GM06990 (cell line): ENCODE measurements around the gene HPCAL1.

Source experiments
- DNase-seq: peaks from one replicate; pipeline ENCODE4 v3.0.0-alpha.2; 2011; ENCODE audit not compliant: insufficient read length; ENCODE audit errors: extremely low read depth
- H3K27me3 ChIP-seq: replicated peaks from 2 replicates; pipeline ENCODE4 v1.6.0; 2011; ENCODE audit warnings: low read length; ENCODE audit not compliant: control insufficient read depth, insufficient read depth
- H3K36me3 ChIP-seq: 2 replicates; pipeline ENCODE4 v1.5.1; 2011; ENCODE audit warnings: low read length; ENCODE audit not compliant: control insufficient read depth, insufficient read depth
- H3K4me3 ChIP-seq: replicated peaks from 2 replicates; pipeline ENCODE4 v1.5.1; 2011; ENCODE audit warnings: low read depth, mild to moderate bottlenecking, control low read depth, low read length
- TF ChIP-seq, protein P1 (sequence below): IDR thresholded peaks from 2 replicates; pipeline ENCODE4 v1.5.1; 2011; ENCODE audit warnings: low read length, control low read depth, mild to moderate bottlenecking, inconsistent platforms; ENCODE audit not compliant: insufficient read depth, poor library complexity, severe bottlenecking

The HPCAL1 gene

DNA sequence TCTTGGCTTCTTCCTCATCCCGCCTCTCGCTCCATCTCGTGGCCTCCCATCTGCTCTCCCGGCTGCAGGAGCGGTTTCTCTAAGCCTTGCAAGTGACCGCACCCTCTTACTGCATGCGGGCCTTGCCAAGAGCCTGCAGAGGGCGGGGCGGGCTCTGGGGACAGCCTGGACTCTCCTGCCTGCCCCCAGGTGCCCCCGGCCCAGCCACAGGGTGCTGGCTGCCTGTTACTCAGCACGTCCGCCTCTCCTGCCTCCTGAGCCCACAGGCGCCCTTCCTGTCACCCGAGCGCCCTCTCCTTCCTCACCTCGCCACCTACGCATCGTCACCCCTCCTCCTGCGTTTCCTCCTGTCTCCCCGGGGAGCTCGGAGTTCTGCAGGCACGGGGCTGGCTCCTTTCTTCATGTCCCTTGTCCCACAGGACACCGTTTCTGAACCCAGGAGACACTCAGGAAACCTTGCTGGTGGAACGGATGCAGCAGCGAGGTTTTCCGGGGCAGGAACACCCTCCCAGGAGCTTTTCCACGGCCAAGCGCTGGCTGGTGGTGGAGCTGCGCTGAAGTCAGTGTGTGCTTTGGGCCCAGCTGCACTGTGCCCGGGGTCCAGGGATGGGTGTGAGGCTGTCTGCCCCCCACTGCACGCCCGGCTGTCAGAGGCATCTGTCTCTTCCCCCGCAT lies 28.5 kb downstream of the HPCAL1 start:
- Histone ChIP-seq H3K4me3 (peak overlapping the region; percentile 44), H3K36me3 (no peaks in the 10 kb centered on the region), H3K27me3 (no peaks in the 10 kb centered on the region)
- DNase-seq = peak; percentile 54
- TF ChIP-seq, protein P1, sequence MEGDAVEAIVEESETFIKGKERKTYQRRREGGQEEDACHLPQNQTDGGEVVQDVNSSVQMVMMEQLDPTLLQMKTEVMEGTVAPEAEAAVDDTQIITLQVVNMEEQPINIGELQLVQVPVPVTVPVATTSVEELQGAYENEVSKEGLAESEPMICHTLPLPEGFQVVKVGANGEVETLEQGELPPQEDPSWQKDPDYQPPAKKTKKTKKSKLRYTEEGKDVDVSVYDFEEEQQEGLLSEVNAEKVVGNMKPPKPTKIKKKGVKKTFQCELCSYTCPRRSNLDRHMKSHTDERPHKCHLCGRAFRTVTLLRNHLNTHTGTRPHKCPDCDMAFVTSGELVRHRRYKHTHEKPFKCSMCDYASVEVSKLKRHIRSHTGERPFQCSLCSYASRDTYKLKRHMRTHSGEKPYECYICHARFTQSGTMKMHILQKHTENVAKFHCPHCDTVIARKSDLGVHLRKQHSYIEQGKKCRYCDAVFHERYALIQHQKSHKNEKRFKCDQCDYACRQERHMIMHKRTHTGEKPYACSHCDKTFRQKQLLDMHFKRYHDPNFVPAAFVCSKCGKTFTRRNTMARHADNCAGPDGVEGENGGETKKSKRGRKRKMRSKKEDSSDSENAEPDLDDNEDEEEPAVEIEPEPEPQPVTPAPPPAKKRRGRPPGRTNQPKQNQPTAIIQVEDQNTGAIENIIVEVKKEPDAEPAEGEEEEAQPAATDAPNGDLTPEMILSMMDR = no peak

DNA sequence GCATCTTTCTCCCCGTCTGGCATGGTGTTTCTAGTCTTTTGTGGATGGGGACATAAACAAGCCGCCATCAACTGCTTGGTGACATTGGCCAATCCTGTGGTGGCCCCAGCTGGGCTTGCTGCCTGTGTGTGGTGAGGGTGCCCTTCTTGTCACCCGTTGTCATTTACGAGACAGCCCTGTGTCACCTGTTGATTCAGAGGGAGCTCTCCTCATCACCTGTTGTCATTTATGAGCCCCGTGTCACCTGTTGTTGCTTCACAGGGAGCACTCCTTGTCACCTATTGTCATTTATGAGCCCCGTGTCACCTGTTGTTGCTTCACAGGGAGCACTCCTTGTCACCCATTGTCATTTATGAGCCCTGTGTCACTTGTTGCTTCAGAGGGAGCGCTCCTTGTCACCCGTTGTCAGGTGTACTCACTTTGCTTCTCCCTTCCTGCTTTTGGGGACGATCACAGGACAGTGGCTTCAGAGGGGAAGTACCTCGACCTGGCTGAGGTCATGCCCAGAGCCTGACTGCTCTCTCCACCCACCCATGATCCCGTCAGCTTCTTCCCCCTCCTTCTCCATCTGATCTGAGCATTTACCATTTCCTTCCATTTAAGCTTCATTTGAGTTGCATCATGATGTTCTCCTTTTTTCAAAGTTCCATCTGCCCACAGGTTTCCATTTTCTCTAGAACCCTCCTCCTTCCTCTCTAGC lies 29.1 kb downstream of the HPCAL1 start:
- peak overlapping the region; percentile 44 for H3K4me3 ChIP-seq
- TF ChIP-seq, protein P1 = no peak

DNA sequence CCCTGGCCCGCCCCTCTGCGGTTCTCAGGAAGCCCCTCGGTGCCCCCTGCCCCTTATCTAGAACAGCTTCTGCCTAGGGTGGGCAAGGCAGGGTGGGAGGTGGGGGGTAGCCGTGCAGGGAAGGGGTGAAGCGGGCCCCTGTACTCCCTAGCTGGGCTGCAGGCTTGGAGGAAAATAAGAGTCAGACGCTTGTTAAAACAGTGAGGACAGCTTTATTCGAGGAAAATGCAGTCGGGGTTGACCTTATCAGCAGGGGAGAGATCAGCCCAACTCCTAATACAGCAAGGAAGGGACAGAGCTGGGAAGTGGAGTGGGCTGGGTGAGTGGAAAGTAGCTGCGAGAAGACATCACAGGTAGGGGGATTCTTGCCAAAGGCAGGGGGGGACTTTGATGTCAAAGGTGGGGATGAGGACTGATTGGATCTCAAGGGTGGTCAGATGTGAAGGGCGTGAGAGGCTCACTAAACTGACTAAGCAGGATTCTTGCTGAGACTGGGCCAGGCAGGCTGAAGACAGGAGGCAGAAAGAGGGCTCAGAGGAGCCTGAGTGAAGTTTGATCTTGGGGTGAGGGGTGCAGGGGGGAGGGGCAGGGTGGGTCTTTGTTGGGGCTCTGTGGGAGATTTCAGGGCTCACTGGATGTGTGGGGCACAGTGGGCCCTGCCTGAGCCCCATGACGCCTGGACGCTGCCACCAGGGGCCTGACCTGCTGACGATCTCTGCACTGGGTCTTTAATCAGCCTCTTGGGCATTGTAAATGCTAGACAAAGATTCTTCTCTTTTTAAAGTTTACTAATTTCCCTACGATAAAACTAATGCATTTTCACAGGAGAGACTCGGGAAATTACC lies 29.9 kb downstream of the HPCAL1 start:
- TF ChIP-seq, protein P1 = no peak
- Histone ChIP-seq H3K27me3 (no peaks in the 10 kb centered on the region), H3K4me3 (no peak overlapping the region), H3K36me3 (no peaks in the 10 kb centered on the region)
- DNase-seq = no peak

More for the DNA sequence above, 29.1 kb downstream of the HPCAL1 start:
- DNase-seq = peak; percentile 39
- Histone ChIP-seq H3K27me3 (no peaks in the 10 kb centered on the region), H3K36me3 (no peaks in the 10 kb centered on the region)

DNA sequence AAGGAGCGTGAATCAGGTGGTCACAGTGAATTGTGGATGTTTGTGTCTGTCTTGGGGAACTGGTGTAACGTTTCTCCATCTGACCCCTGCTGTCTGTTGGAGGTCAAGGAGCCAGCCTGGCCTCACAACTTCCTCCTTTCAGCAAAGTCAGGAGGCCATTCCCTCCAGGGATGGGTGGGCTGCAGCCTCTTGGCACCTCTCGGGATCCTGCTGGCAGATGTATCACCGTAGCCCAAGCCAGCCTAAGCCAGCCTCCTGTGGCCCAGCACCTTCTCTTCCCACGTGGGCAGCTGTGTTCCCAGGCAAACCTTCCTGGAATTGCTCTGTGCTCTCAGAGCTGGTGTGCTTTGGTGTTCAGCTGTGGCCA lies 30.5 kb downstream of the HPCAL1 start:
- Histone ChIP-seq H3K27me3 (no peaks in the 10 kb centered on the region), H3K4me3 (no peak overlapping the region), H3K36me3 (no peaks in the 10 kb centered on the region)
- DNase-seq = no peak
- TF ChIP-seq, protein P1 = no peak

DNA sequence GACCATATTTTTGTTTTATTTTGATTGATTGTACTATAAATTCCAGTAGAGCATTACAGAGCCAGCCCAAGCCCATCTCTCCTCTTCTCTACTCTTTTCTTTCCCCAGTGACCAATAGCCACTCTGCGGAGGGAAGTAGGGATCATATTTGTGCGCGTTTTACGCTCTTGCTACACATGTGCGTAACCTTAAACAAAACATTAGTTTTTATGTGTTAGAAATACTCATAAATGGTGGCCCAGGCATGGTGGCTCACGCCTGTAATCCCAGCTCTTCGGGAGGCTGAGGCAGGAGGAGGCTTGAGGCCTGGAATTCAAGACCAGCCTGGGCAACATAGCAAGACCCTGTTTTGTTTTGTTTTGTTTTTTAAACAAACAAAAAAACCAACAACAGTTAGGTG lies 31.3 kb downstream of the HPCAL1 start:
- TF ChIP-seq, protein P1 = no peak
- Histone ChIP-seq H3K4me3 (no peak overlapping the region), H3K27me3 (no peaks in the 10 kb centered on the region), H3K36me3 (no peaks in the 10 kb centered on the region)
- DNase-seq = no peak
